ENCODE data around the gene YY1AP1.
"Not testable (repeated sequence)": the region's sequence is repeated elsewhere in the genome, so short reads cannot be mapped to it uniquely, and the experiment has no call there.

Gene YY1AP1

DNA sequence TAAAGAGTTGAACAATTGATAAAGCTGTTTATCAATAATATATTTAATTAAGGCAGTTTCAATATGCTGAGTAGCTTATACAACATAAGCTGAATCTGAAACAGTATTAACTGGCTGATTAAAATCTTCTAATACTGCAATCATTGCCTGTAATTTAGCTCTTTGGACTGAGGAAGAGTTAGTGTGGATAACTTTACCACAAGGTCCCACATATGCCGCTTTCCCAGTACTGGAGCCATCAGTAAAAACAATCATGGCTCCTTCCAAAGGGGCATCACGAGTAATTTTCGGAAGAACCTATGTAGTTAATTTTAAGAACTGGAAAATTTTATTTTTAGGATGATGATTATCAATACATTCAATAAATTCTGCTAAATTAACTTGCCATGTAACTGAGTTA lies 7.0 kb upstream of the YY1AP1 start:
- DNase-seq: no peak

DNA sequence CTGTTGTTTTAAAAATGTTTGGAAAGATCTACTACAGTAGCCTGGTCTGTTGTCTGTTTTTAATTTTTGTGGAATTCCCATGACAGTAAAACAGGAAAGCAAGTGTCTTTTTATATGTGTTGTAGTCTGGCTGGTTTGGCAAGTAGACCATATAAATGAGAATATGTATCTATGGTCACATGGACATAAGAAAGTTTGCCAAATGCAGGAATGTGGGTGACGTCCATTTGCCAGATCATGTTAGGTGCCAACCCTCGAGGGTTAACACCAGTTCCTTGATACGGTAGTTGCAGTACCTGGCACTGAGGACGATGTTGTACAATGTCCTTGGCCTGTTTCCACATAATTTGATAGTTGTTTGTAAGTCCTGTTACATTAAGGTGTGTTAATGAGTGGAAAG lies 6.5 kb upstream of the YY1AP1 start:
- no peak for DNase-seq

DNA sequence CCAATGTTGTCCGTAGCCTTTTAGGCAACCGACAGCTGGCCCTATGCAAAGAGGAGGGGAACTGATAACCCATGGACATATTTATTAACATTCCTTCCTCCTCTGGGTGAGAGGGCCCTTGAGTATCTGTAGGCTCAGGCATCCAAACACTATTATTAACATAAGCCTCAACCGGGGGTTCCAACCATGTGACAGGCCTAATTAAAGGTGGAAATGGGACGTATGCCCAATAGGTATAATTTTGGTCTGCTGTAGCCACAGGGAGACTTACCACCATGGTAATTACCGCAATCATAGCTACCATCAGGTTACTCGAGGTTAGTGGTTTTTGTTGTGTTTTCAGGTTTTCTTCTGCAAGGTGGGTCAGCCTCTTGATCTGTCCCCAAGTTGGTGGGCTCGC lies 5.6 kb upstream of the YY1AP1 start:
- no peak for DNase-seq

DNA sequence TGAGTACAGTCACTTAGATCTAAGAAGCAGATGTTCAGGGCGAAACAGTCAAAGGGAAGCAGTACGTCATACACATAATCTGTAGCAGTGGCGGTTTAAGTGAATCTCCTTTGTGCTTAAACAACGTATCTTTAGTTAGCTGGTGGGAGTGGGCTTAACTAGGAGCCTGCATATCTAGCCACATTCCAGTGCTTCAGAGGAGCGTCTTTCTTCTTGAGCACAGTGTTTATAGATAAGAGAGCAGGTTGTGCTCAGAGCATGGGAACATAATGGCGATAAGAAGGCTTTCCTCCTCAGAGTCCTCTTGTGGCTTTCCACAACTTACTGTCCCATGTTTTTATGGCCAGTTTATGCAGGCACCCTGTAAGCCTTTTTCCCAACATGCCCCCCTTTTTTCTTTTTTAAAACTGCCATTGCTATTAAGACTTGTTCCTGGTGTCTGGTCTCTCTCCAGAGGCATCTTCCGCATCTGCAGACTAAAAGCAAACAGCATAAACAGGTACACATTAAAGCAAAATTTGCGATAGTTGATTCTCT lies 3.5 kb upstream of the YY1AP1 start:
- DNase-seq: no peak

DNA sequence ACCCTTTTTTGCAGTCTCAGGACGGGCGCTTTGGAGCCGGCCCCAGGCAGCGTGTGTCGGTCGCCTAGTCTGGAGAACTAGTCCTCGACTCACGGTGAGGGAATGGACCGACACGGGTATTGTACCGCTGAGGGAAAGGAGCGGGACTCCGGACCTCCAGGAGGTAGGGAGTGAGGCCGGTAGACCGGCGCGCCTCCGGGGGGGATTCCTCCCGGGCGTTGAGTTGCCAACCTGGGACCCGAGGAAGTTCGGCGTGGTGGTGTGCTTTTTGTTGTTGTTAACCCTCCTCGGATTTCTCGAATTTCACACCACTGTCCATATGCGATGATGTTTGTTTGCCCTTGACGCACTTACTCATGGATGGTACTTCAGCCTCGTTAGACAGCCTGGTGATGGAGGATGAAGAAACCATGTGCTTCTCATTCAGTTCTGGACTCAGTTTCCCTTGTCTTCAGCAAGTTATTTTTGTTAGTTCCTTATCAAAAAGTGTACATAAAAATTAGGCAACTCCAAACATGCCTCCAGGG lies 570 bp upstream of the YY1AP1 start, which contains the start of gene DAP3:
Gene DAP3 (plus strand): TSS at position 11 of the 527 bp plus-strand sequence. CDS start 20,689 bp downstream, outside the sequence.
- not testable (repeated sequence) for DNase-seq

DNA sequence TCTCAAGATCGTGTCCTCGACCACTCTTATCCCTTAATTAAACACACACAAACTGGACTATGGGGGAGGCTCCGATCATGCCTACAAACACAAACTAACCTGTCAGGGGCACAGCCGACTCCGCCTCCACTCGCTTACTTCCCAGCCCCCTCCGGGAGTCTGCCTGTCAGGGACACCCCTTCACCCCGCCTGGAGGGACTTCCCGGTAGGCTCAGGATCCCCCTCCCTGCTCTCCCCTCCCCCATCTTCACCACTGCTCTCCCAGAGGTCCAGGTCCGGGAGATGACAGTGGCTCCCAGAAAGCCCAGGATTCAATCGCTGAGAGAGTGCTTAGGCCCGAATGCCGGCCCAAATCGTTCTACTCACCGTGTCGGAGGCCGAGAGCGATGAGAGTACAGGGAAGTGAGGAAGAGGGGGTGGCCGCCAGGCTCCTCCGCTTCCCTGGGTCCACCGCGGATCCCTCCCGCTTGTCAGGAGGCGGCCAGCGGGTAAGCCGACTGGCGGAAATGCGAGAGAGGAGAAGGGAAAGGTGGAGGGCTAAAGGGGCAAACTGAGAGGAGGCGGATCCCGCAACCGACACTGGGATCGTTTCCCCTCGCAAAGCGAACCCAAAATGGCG lies 760 bp downstream of the YY1AP1 start:
- not testable (repeated sequence) for DNase-seq

DNA sequence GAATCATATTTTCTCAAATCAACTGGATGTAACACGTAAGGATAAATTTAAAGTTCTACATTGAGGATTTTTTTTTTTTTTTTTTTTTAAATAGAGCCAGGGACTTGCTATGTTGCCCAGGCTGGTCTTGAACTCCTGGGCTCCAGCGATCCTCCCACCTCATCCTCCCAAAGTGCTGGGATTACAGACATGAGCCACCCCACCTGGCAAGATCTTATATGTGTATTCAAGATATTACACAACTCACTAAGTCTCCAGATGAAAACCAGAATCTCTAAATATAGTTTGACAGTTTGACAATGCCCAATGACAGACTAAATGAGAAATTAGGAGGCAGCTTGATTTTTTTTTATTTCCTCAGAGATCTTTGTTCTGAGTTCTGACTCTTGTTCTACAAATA lies 6.8 kb downstream of the YY1AP1 start:
- DNase-seq: no peak

DNA sequence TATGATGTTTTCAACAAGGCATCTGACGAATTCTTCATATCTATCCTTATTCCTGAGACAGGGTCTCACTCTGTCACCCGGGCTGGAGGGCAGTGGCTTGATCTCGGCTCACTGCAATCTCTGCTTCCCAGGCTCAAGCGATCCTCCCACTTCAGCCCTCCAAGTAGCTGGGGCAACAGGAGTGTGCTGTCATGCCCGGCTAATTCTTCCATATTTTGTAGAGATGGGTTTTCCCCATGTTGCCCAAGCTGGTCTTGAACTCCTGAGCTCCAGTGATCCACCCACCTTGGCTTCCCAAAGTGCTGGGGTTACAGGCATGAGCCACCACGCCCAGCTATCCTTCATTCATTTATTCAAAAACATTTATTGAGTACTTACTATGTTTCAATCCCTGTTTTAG lies 8.0 kb downstream of the YY1AP1 start:
- DNase-seq: no peak

DNA sequence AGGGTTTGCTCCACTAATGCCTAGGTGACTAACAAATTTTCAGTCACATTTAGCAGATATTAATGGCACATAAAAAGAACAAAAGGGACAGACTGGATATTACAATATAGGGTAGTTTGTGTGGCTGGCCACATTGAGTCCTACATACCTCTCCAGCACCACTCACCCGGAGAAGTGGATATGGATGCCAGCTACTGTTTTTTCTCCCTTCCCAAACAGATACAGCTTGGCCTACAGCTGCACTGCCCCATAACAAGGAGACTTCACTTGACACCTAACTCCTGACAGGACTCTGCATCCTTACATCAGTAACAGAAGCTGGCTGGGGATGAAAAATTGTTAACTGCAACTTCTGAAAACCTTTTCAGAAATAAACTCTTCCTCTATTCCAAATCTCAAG lies 9.6 kb downstream of the YY1AP1 start:
- not testable (repeated sequence) for DNase-seq

DNA sequence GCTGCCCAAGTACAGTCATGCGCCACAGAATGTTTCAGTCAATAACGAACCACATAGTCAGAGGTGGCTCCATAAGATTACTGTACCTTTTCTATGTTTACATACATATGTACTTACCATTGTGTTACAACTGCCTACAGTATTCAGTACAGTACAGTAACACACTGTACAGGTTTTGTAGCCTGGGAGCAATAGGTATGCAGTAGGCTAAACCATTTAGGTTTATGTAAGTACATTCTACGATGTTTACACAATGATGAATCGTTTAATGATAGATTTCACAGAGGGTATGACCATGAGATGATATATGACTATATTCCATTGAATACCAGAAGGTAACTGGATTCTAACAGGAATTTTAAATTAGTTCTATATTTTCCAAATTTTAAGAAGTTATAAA lies 10.5 kb downstream of the YY1AP1 start:
- DNase-seq: no peak

DNA sequence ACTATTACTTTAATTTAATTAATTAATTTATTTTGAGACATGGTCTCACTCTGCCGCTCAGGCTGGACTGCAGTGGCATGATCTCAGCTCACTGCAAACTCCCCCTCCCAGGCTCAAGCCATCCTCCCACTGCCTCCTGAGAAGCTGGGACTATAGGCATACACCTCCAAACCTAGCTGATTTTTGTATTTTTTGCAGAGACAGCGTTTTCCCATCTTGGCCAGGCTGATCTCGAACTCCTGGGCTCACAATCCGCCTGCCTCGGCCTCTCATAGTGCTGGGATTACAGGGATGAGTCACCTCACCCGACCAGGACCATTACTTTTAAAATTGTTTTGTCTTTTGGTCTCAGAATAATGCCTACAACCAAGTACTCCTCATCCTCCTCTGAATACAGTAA lies 15.6 kb downstream of the YY1AP1 start:
- DNase-seq: no peak

DNA sequence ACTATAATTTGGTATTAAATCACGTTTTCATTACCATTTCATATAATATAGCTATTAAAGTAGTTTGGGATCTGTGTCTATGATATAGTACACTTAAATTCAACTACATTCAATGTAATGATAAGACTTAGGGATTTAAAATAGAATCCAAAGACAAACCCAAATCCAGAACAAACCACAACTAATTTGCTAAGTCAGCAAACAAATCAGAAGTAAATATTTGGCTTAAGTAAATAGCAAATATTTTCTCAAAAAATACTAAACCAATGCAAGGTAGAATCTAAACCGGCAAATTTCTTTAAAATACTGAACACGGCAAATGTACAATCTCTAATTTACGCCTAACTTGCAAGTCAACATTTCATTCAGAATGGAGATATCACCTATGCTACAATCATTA lies 16.8 kb downstream of the YY1AP1 start:
- no peak for DNase-seq

DNA sequence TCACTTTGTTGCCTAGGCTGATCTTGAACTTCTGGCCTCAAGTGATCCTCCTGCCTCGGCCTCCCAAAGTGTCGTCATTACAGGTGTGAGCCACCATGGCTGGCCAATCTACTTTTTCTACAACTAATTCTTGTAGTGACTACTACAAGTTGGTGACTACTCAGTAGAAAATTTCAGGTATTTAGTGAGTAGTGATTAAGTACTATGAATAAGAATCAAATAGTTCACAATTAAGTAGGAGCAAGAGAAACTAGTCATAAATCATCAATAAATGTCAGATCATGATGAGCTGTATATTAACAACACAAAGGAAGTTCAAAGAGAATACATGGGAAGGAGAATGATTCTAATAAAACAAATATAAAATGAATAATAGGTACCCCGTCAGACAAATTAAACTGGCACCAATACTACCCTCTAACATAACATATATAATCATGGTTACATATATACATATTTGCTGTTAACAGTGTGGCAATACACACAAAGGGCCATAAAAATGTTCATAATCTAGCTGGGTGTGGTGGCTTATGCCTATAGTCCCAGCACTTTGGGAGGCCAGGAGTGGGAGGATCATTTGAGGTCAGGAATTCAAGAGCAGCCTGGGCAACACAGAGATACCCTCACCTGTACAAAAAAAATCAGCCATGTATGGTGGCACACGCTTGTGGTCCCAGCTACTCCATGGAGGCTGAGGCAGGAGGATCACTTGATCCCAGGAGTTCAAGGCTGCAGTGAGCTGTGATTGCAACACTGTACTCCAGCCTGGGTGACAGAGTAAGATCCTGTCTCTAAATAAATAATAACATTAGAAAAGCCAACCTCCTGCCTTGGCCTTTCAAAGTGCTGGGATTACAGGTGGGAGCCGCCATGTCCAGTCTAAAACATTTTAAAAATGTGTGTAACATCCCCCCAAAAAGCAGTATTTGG lies 19.1 kb downstream of the YY1AP1 start:
- no peak for DNase-seq

DNA sequence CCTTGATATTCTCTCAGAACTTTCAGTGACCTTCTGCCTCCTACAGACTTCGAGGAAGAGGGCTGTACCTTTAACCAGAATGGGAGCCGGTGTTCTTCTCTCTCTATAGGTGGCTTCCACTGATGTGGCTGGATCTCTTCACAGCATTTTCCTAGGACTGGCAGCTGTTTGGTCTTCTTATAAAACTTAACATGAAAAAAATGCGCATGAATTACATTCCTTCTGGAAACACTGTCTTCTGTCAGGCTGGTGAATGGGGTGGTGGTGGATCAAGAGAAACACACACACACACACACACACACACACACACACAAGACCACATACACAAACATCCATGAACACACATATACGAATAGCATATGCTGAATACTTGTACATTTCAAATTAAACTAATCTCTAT lies 27.3 kb downstream of the YY1AP1 start:
- DNase-seq: not testable (repeated sequence)

DNA sequence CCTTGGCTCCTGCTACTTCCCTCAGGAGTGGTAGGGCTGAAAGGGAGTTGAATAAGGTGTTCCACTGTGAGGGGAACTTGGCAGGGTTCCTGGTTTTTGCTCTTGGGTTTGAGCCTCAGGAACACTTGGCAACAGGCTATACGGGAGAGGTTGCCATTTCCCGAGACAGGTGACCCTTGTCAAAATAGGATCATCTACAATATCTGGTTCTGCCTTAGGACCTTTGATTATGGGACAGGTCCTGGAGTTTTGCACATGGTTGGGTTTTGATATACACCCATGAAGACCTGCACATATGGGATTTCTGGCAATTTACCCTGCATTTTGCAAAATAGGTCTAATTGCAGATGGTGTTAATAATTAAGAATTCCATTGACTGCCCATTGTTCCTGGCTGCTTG lies 31.1 kb downstream of the YY1AP1 start:
- no peak for DNase-seq

DNA sequence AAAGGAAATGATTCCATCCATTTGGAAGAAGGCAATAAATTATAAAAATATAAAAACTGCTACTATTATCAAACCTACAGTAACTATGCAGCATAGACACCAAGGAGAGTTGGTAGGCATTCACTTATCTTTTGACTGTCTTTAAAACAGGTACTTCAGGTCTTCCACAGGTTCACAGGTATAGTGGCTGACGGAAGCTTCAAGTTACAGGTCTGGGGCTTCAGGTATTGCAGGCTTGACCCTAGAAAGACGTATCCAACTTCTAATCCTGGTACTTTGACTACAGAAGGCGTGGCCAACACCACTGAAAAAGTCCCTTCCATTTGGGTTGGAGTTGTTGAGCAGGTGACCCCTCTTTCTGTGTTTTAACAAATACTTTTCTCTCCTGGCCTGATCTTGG lies 35.6 kb downstream of the YY1AP1 start:
- no peak for DNase-seq

DNA sequence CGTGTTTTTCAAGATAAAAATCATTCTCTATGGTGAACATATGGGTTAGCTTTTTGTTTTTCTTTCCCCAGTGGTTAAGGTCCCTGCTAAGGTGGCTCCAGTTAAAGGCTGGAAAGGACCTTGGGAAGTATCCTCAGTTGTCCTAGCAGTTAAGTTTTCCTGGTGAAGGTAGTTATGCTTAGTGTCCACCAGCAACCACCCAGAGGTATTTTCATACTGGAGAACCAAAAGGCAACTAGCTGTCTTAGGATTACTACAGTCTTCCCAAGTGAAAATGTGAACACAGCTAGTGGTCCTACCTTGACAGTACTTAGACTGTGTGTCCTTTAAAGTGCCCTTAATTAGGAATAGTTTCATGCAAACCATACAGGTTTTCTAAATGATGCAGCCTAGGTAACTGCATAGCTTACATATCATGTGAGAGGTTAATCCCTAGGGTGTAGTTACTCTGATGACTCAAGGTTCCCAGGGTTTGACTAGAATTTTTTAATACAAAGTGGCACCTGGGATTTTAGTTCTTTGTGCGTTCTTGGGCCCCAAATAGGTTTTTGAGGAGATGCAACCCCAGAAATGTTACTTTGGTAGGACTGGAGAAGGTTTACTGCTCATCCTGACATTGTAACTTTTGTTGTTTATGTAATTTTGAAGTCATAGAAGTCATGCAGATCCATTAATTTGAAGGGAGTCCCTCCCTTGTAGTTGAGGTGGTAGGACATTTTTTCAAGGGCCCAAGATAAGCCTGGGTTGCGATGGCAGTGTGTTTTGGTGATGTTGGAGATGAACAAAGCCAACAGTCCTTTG lies 36.5 kb downstream of the YY1AP1 start:
- no peak for DNase-seq

DNA sequence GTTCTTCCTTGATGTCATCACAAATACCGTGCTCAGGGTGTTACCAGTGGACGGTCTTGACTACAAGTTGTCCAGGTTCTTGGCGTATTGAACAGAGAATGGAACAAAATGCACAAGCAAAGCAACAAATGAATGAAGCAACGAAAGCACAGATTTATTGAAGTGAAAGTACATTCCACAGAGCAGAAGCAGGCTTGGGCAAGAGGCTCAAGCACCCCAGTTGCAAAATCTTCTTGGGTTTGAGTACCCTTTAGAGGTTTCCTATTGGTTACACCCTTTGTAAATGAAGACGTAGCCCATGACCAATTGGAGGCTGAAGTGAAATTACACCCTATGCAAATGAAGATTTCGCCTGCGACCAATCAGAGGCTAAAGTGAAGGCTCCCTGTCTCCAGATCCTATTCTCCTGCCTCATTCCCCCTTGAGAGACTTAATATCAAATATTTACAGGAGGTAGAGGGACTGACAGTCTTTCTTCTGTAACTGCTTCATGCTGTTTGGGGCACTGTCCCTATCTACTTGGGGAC lies 38.3 kb downstream of the YY1AP1 start:
- DNase-seq: no peak

DNA sequence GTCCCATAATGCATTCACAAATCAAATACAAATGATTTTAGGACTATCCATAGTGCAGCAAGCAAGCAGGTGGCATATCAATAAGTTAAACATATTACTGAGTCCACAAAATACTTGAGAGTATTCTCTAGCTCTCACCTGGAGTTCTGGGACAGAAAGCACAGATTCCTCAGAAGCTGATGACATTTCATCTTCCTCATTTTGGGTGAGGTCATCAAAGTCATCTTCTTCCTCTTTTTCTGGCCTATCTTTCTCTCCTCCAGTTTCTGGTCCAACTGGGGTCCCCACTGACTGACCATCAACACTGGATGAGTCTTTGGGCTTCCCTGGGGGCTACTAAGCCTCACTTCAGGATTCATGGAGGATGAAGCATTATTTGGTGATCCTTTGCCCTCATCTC lies 38.9 kb downstream of the YY1AP1 start:
- DNase-seq: no peak

DNA sequence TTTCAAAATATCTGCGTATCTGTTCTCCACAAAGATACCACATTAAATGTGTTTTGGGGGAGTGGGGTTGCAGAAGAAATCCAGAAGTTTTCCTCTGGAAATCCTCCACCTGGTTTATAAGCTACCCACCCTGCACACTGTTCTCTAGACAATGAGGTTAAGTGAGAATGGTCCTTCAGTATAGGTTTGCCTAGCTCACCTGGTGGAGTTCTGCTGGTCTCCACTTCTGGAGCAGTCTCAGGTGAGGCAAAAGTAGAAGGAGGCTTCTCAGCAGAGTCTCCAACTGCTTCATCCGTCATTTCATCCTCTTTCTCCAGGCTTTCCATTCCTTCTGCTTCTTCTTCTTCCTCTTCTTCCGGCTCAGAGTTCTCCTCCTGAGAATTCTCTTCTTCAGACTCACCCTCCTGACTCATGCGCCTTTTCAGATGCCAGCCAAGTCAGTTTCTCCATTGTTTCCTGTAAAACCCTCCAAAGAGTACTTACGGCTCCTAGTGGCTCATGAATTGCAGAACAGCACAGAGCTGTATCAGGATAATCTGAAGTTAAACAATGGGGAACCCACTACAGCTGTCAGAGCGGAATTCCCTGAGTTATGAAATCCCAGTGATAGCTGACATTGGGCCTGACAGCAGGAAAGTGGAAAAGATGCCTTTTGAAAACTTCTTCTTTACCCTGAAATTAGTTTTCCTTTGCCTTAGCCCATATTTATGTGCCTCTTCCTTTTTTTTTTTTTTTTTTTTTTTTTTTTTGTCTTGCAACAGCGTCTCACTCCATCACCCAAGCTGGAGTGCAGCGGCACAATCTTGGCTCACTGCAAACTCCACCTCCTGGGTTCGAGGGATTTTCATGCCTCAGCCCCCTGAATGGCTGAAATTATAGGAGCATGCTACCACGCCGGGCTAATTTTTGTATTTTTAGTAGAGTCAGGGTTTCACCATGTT lies 40.1 kb downstream of the YY1AP1 start:
- DNase-seq: no peak

DNA sequence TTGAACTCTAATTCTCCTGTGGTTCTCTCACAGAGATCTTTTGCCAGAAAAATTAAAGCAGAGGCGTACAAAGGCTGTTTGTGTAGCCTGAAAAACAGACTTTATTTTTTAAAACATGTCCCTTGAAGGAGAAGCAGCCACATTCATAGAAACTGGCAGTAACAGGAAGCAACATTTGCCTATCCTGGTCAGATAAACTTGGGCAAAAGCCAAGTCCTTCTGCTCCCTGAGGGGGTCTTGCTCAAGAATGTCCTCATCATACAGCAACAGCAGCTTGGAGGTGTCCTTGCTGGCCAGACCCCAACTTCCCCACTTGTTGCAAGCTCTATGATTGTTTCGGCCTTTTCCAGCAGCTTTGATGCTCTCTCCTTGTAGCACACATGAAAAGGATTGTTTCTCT lies 42.3 kb downstream of the YY1AP1 start:
- DNase-seq: no peak

DNA sequence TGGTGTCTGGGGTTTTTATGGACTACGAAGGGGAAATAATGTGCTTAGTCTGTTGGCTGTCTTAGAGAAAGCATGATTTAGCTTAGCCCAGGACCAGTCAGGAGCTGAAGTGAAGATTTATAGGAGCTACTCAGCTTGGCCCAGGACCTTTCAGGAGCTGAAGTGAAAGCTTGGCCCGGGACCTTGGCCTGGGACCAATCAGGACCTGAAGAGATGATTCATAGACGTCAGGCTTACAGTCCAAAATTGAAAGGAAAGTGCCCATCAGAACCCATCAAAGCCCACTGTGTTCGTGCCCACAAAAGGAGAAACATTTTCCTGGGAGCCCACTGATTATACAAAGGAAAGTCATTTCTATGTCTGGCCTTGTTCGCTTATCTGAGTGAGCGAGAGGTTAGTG lies 42.9 kb downstream of the YY1AP1 start:
- DNase-seq: no peak

All from NCI-H1930 (cell line).